Liver (tissue), 9 donors: ENCODE measurements around the gene ANGEL2. TPM values are rescaled to one million over a fixed set of nuclear protein-coding genes. Genes with fewer than 3 reads are reported as not detected.
"Not testable (repeated sequence)": the region's sequence is repeated elsewhere in the genome, so short reads cannot be mapped to it uniquely, and the experiment has no call there.

Source experiments
- DNase-seq: peaks from one replicate; pipeline ENCODE4 v3.0.0-alpha.2; 2017; ENCODE audit warnings: low spot score
- H3K27ac ChIP-seq, 2 donors: one replicate each; pipeline ENCODE4 v1.7.0; 2013; ENCODE audit warnings: inconsistent platforms in 2 of 2, low read length in 2 of 2, control low read depth in 1 of 2, low read depth in 1 of 2, mild to moderate bottlenecking in 1 of 2
- H3K27me3 ChIP-seq, 4 donors: one replicate each; pipeline versions ENCODE4 v1.6.1 to v1.7.0; 2013; ENCODE audit warnings: low read length in 3 of 4, inconsistent platforms in 1 of 4, mild to moderate bottlenecking in 1 of 4, moderate library complexity in 1 of 4; ENCODE audit not compliant: control insufficient read depth in 4 of 4, insufficient read depth in 4 of 4
- H3K36me3 ChIP-seq, 4 donors: one replicate each; pipeline versions ENCODE4 v1.6.1 to v1.7.0; 2013; ENCODE audit warnings: low read length in 3 of 4, mild to moderate bottlenecking in 3 of 4, low read depth in 1 of 4, moderate library complexity in 1 of 4; ENCODE audit not compliant: control insufficient read depth in 4 of 4, insufficient read depth in 3 of 4
- H3K4me1 ChIP-seq, 4 donors: one replicate each; pipeline versions ENCODE4 v1.6.1 to v1.7.0; 2013; ENCODE audit warnings: low read length in 3 of 4, mild to moderate bottlenecking in 3 of 4, moderate library complexity in 1 of 4; ENCODE audit not compliant: control insufficient read depth in 4 of 4, insufficient read depth in 4 of 4
- H3K4me3 ChIP-seq, 3 donors: one replicate each; pipeline versions ENCODE4 v1.6.1 to v1.7.0; 2013; ENCODE audit warnings: low read length in 3 of 3, control low read depth in 1 of 3, low read depth in 1 of 3, mild to moderate bottlenecking in 1 of 3
- H3K9ac ChIP-seq, 2 donors: one replicate each; pipeline ENCODE4 v1.7.0; 2013; ENCODE audit warnings: low read length in 2 of 2, mild to moderate bottlenecking in 2 of 2, moderate library complexity in 2 of 2, control low read depth in 1 of 2, low read depth in 1 of 2
- H3K9me3 ChIP-seq, 4 donors: one replicate each; pipeline versions ENCODE4 v1.6.1 to v1.7.0; 2013; ENCODE audit warnings: low read length in 3 of 4; ENCODE audit not compliant: control insufficient read depth in 4 of 4
- ATF3 ChIP-seq: IDR thresholded peaks from 2 replicates; pipeline ENCODE4 v1.6.1; 2016; ENCODE audit warnings: antibody characterized with exemption
- CTCF ChIP-seq: fragments of 150-350 bp; IDR thresholded peaks from 2 replicates; pipeline ENCODE4 v1.5.1; 2017; ENCODE audit warnings: improper control_type of control experiment, low read depth, low read length; ENCODE audit not compliant: missing input control
- EGR1 ChIP-seq, 2 donors: IDR thresholded peaks; 2 replicates each; pipeline ENCODE4 v1.6.1; 2016 to 2018; ENCODE audit warnings: antibody characterized with exemption in 2 of 2, low read depth in 2 of 2
- FOXA1 ChIP-seq: IDR thresholded peaks from 2 replicates; pipeline ENCODE4 v1.6.1; 2016; ENCODE audit warnings: antibody characterized with exemption
- FOXA2 ChIP-seq: IDR thresholded peaks from 2 replicates; pipeline ENCODE4 v1.6.1; 2016; ENCODE audit warnings: antibody characterized with exemption
- GABPA ChIP-seq, 2 donors: IDR thresholded peaks in 1 of 2; conservative IDR thresholded peaks in 1 of 2; 2 replicates each; pipeline ENCODE4 v1.6.1; 2016; ENCODE audit warnings: antibody characterized with exemption in 2 of 2, mild to moderate bottlenecking in 1 of 2, moderate library complexity in 1 of 2
- HNF4A ChIP-seq, 2 donors: conservative IDR thresholded peaks; 2 replicates each; pipeline ENCODE4 v1.6.1; 2016; ENCODE audit warnings: antibody characterized with exemption in 2 of 2, mild to moderate bottlenecking in 2 of 2
- HNF4G ChIP-seq: IDR thresholded peaks from 2 replicates; pipeline ENCODE4 v1.6.1; 2016; ENCODE audit warnings: antibody characterized with exemption
- JUND ChIP-seq, 2 donors: IDR thresholded peaks; 2 replicates each; pipeline ENCODE4 v1.6.1; 2016; ENCODE audit warnings: antibody characterized with exemption in 2 of 2
- MAX ChIP-seq: IDR thresholded peaks from 2 replicates; pipeline ENCODE4 v1.6.1; 2016; ENCODE audit warnings: antibody characterized with exemption
- NR2F2 ChIP-seq: IDR thresholded peaks from 2 replicates; pipeline ENCODE4 v1.6.1; 2016; ENCODE audit warnings: antibody characterized with exemption
- RAD21 ChIP-seq, 2 donors: IDR thresholded peaks; 2 replicates each; pipeline ENCODE4 v1.6.1; 2016; ENCODE audit warnings: antibody characterized with exemption in 2 of 2, mild to moderate bottlenecking in 2 of 2
- REST ChIP-seq: IDR thresholded peaks from 2 replicates; pipeline ENCODE4 v1.6.1; 2016; ENCODE audit warnings: antibody characterized with exemption, mild to moderate bottlenecking
- RXRA ChIP-seq, 2 donors: IDR thresholded peaks; 2 replicates each; pipeline ENCODE4 v1.6.1; 2017 to 2018; ENCODE audit warnings: antibody characterized with exemption in 2 of 2, mild to moderate bottlenecking in 1 of 2
- SP1 ChIP-seq: IDR thresholded peaks from 2 replicates; pipeline ENCODE4 v1.6.1; 2018; ENCODE audit warnings: antibody characterized with exemption, mild to moderate bottlenecking
- TAF1 ChIP-seq: conservative IDR thresholded peaks from 2 replicates; pipeline ENCODE4 v1.6.1; 2016; ENCODE audit warnings: antibody characterized with exemption, mild to moderate bottlenecking
- YY1 ChIP-seq: IDR thresholded peaks from 2 replicates; pipeline ENCODE4 v1.6.1; 2016; ENCODE audit warnings: antibody characterized with exemption, mild to moderate bottlenecking
- ZBTB33 ChIP-seq: IDR thresholded peaks from 2 replicates; pipeline ENCODE4 v1.6.1; 2016; ENCODE audit warnings: antibody characterized with exemption
- WGBS: extraction: QIAGEN DNeasy Blood & Tissue Kit; methylation state at CpG from one replicate; pipeline ENCODE4 v1.1.7; 2013; 5-methylcytosine and 5-hydroxymethylcytosine counted together
- polyA plus RNA-seq, 2 donors: library from polyadenylated mRNA; stranded (reverse) in 1 of 2; unstranded in 1 of 2; fragments of 200-250 nt in 1 of 2; fragments of >200 nt in 1 of 2; fragmentation: Nextera tagmentation in 1 of 2; extraction: Ambion mirVana in 1 of 2; gene quantifications; one replicate each; pipeline versions ENCODE4 v1.2.1 to v1.2.3, GENCODE V29; 2013 to 2015
- total RNA-seq, 2 donors: library from RNA; depleted of rRNA; stranded (reverse); fragments of >200 nt; gene quantifications; one replicate each; pipeline ENCODE4 v1.2.3, GENCODE V29; 2014
- donor health status: healthy.
- donor health status: healthy.
- donor health status: healthy.
- donor health status: healthy.
- donor health status: healthy.

The ANGEL2 gene
- total and polyA plus RNA-seq, 4 donors = 8.2 to 31.1 (median 16.4) TPM

GRCh38 chr1:213049232-213049631 is 33.6 kb upstream of the ANGEL2 start (continued):
- no peak for TF ChIP-seq TAF1
- TF ChIP-seq MAX = no peak
- no peak for TF ChIP-seq FOXA2

- H3K27ac ChIP-seq, H3K9ac ChIP-seq, H3K36me3 ChIP-seq, H3K27me3 ChIP-seq, H3K4me3 ChIP-seq, H3K9me3 ChIP-seq, H3K4me1 ChIP-seq, DNase-seq: not testable (repeated sequence)
- 89% methylated on average over 13 of the region's 13 CpGs for WGBS
These were observed 29.9 kb upstream of the ANGEL2 start for GRCh38 chr1:213045321-213046226.

- DNase-seq = no peak
- Histone ChIP-seq H3K27me3 (no peaks in the 10 kb centered on the region), H3K36me3 (no peaks in the 10 kb centered on the region), H3K4me1 (no peaks in the 10 kb centered on the region), H3K9me3 (no peaks in the 10 kb centered on the region), H3K27ac (no peak overlapping the region), H3K4me3 (no peak overlapping the region), H3K9ac (no peak overlapping the region)
- WGBS = 79% methylated on average over 1 of the region's 1 CpG
- TF ChIP-seq RXRA (IDR thresholded peaks at IDR 0.05) (no peak), FOXA1 (no peak), CTCF (no peak), SP1 (no peak), EGR1 (IDR thresholded peaks at IDR 0.05; ENCODE audit: low read depth in 2 of 2) (no peak), JUND (IDR thresholded peaks at IDR 0.05) (no peak), ATF3 (no peak), REST (no peak), HNF4G (no peak), RAD21 (IDR thresholded peaks at IDR 0.05) (no peak), TAF1 (no peak), ZBTB33 (no peak), FOXA2 (no peak), GABPA (IDR thresholded peaks at IDR 0.05 in 1 of 2, conservative IDR thresholded peaks at IDR 0.05 in 1 of 2) (no peak), MAX (no peak), YY1 (no peak), HNF4A (conservative IDR thresholded peaks at IDR 0.05) (no peak), NR2F2 (no peak)
These were observed 25.8 kb upstream of the ANGEL2 start for GRCh38 chr1:213041443-213041842.
